ENCODE measurements around the gene LRBA.
"Not testable (repeated sequence)": the region's sequence is repeated elsewhere in the genome, so short reads cannot be mapped to it uniquely, and the experiment has no call there.

The LRBA gene

GRCh38 chr4:151013944-151014343 is 1.1 kb downstream of the LRBA start:
- no peak for DNase-seq

GRCh38 chr4:151013491-151013890 is 1.6 kb downstream of the LRBA start:
- DNase-seq: no peak

GRCh38 chr4:151012820-151013219 is 2.3 kb downstream of the LRBA start:
- peak; percentile 45 for DNase-seq

GRCh38 chr4:151012376-151012775 is 2.7 kb downstream of the LRBA start:
- no peak for DNase-seq

GRCh38 chr4:151004222-151004621 is 10.9 kb downstream of the LRBA start:
- DNase-seq: no peak

- DNase-seq: no peak
Measured at GRCh38 chr4:151000747-151001429, 14.2 kb downstream of the LRBA start.

- DNase-seq: no peak
Measured at GRCh38 chr4:150999086-150999485, 16.0 kb downstream of the LRBA start.

- DNase-seq: no peak
Measured at GRCh38 chr4:150997141-150997540, 17.9 kb downstream of the LRBA start.

- no peak for DNase-seq
Measured at GRCh38 chr4:150994721-150995120, 20.4 kb downstream of the LRBA start.

- DNase-seq: not testable (repeated sequence)
Measured at GRCh38 chr4:150993577-150993976, 21.5 kb downstream of the LRBA start.

GRCh38 chr4:150990993-150991392 is 24.1 kb downstream of the LRBA start:
- no peak for DNase-seq

- DNase-seq: no peak
Measured at GRCh38 chr4:150990250-150990649, 24.8 kb downstream of the LRBA start.

GRCh38 chr4:150988238-150988637 is 26.8 kb downstream of the LRBA start:
- no peak for DNase-seq

- no peak for DNase-seq
Measured at GRCh38 chr4:150987204-150987603, 27.9 kb downstream of the LRBA start.

GRCh38 chr4:150986085-150986484 is 29.0 kb downstream of the LRBA start:
- no peak for DNase-seq

GRCh38 chr4:150983851-150984250 is 31.2 kb downstream of the LRBA start:
- DNase-seq: no peak

- DNase-seq: no peak
Measured at GRCh38 chr4:150982557-150983233, 32.4 kb downstream of the LRBA start.

- no peak for DNase-seq
Measured at GRCh38 chr4:150978738-150979575, 36.1 kb downstream of the LRBA start.

GRCh38 chr4:150976478-150977118 is 38.5 kb downstream of the LRBA start:
- no peak for DNase-seq

- DNase-seq: no peak
Measured at GRCh38 chr4:150974750-150975149, 40.3 kb downstream of the LRBA start.

GRCh38 chr4:150974252-150974640 is 40.8 kb downstream of the LRBA start:
- DNase-seq: no peak

- DNase-seq: no peak
Measured at GRCh38 chr4:150973626-150974251, 41.3 kb downstream of the LRBA start.

- no peak for DNase-seq
Measured at GRCh38 chr4:150972592-150972991, 42.5 kb downstream of the LRBA start.
